ENCODE measurements around the gene FIBIN.

The FIBIN gene

DNA sequence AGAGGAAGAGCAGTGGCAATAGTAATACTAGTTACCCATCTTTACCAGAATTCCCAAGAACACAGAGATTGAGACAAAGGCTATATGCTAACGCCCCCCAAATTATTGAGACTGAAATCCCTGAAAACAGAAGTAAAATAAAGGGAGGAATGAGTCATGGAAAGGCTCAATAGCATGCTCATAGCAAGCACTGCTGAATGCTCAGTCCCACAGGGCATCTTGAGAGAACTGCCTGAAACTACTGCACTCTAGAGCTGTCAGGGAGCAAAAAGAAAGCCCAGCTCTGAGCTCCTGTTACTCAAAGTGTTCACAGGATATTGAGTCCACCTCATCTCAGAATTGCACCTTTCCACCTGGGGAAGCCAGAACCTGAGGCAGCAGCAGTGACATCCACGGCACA is 44.1 kb upstream of the FIBIN start:
- Histone ChIP-seq H3K27ac (ENCODE audit: low read depth, low read length) (no peak overlapping the region), H3K4me2 (ENCODE audit: low read length) (no peak overlapping the region), H3K9me3 (ENCODE audit: control insufficient read depth, insufficient read depth, low read length) (no peaks in the 10 kb centered on the region), H4K20me1 (ENCODE audit: control insufficient read depth, insufficient read depth, low read depth, low read length) (no peaks in the 10 kb centered on the region), H3K4me1 (ENCODE audit: control insufficient read depth, low read length) (no peaks in the 10 kb centered on the region), H3K9me2 (replicated peaks; ENCODE audit: control insufficient read depth, low read length) (no peaks in the 10 kb centered on the region), H3F3A (ENCODE audit: control insufficient read depth, insufficient read depth) (no peaks in the 10 kb centered on the region), H3K36me3 (ENCODE audit: control insufficient read depth, low read length) (no peaks in the 10 kb centered on the region), H3K4me3 (ENCODE audit: low read length) (no peak overlapping the region), H3K79me2 (ENCODE audit: control insufficient read depth, low read length) (no peaks in the 10 kb centered on the region), H3K27me3 (ENCODE audit: control insufficient read depth, low read length) (no peaks in the 10 kb centered on the region)
- TF ChIP-seq, protein P1, sequence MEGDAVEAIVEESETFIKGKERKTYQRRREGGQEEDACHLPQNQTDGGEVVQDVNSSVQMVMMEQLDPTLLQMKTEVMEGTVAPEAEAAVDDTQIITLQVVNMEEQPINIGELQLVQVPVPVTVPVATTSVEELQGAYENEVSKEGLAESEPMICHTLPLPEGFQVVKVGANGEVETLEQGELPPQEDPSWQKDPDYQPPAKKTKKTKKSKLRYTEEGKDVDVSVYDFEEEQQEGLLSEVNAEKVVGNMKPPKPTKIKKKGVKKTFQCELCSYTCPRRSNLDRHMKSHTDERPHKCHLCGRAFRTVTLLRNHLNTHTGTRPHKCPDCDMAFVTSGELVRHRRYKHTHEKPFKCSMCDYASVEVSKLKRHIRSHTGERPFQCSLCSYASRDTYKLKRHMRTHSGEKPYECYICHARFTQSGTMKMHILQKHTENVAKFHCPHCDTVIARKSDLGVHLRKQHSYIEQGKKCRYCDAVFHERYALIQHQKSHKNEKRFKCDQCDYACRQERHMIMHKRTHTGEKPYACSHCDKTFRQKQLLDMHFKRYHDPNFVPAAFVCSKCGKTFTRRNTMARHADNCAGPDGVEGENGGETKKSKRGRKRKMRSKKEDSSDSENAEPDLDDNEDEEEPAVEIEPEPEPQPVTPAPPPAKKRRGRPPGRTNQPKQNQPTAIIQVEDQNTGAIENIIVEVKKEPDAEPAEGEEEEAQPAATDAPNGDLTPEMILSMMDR (IDR thresholded peaks at IDR 0.05; ENCODE audit: low read depth, low read length, poor library complexity, severe bottlenecking) = no peak
- TF ChIP-seq EZH2phosphoT487 (IDR thresholded peaks at IDR 0.05; ENCODE audit: borderline replicate concordance, low read length) = no peak

DNA sequence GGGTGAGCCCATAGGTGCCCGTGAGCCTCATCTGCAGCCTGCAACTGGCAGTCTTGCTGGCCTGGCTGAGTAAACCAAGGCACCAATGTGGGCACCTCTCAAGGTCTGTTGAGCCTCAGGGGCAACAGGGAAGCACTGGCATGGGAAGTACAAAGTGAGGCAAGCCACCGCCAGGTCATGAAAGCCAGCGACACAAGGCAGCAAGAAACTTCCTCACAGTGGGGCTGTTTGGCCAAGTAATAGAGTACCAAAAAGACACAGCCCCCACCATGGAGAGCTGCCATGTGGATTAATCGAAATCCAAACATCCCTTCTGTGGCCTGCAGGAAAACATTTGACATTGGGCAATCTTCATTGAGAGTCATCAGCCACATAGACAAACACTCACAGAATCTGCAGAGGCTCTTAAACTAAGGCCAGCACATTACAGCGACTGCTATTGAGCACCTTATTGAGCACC is 43.6 kb upstream of the FIBIN start:
- no peak overlapping the region for H3K27ac ChIP-seq (ENCODE audit: low read depth, low read length)
- H3K9me3 ChIP-seq (ENCODE audit: control insufficient read depth, insufficient read depth, low read length) = no peaks in the 10 kb centered on the region
- no peaks in the 10 kb centered on the region for H4K20me1 ChIP-seq (ENCODE audit: control insufficient read depth, insufficient read depth, low read depth, low read length)
- H3K4me2 ChIP-seq (ENCODE audit: low read length) = no peak overlapping the region
- H3K36me3 ChIP-seq (ENCODE audit: control insufficient read depth, low read length) = no peaks in the 10 kb centered on the region
- no peak overlapping the region for H3K4me3 ChIP-seq (ENCODE audit: low read length)
- H3K9me2 ChIP-seq (replicated peaks; ENCODE audit: control insufficient read depth, low read length) = no peaks in the 10 kb centered on the region
- H3K4me1 ChIP-seq (ENCODE audit: control insufficient read depth, low read length) = no peaks in the 10 kb centered on the region
- H3K27me3 ChIP-seq (ENCODE audit: control insufficient read depth, low read length) = no peaks in the 10 kb centered on the region
- no peaks in the 10 kb centered on the region for H3F3A ChIP-seq (ENCODE audit: control insufficient read depth, insufficient read depth)
- no peaks in the 10 kb centered on the region for H3K79me2 ChIP-seq (ENCODE audit: control insufficient read depth, low read length)
- no peak for TF ChIP-seq EZH2phosphoT487 (IDR thresholded peaks at IDR 0.05; ENCODE audit: borderline replicate concordance, low read length)
- TF ChIP-seq, protein P1 (IDR thresholded peaks at IDR 0.05; ENCODE audit: low read depth, low read length, poor library complexity, severe bottlenecking) = no peak

DNA sequence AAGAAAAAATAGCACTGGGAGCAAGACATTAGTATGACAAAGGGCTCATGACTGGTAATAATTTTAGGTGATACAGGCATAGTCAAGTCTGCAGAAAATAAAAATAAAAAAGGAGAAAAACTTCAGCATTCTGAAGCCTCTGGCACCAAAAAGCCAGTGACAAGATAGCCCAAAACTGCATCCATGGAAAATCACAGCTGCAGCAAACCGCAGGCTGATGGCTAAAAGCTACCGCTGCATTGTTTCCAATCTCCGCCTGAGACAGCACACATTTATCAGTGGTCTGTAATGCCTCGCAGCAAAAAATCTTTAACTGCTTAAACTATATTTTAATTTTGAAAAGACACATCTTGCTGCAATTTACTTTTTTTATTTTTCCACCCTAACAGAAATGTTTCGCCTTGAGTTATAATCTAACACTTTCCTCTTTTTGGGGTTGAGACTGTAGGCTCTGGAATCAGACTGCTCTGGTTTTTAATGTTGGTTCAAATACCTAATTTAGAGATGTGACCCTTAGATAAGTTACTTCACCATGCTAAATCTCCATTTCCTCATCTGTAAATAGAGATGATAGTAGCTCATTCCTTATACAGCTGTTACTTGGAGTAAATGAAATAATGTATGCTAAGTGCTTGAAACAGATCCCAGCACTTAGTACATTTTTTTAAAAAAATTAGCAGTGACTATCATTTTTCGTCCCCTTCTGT is 42.0 kb upstream of the FIBIN start:
- no peaks in the 10 kb centered on the region for H3K79me2 ChIP-seq (ENCODE audit: control insufficient read depth, low read length)
- no peaks in the 10 kb centered on the region for H3K27me3 ChIP-seq (ENCODE audit: control insufficient read depth, low read length)
- H3K9me2 ChIP-seq (replicated peaks; ENCODE audit: control insufficient read depth, low read length) = no peaks in the 10 kb centered on the region
- H3K4me2 ChIP-seq (ENCODE audit: low read length) = no peak overlapping the region
- no peaks in the 10 kb centered on the region for H3F3A ChIP-seq (ENCODE audit: control insufficient read depth, insufficient read depth)
- no peaks in the 10 kb centered on the region for H3K4me1 ChIP-seq (ENCODE audit: control insufficient read depth, low read length)
- H3K27ac ChIP-seq (ENCODE audit: low read depth, low read length) = no peak overlapping the region
- TF ChIP-seq EZH2phosphoT487 (IDR thresholded peaks at IDR 0.05; ENCODE audit: borderline replicate concordance, low read length) = no peak
- TF ChIP-seq, protein P1 (IDR thresholded peaks at IDR 0.05; ENCODE audit: low read depth, low read length, poor library complexity, severe bottlenecking) = no peak
- no peaks in the 10 kb centered on the region for H3K36me3 ChIP-seq (ENCODE audit: control insufficient read depth, low read length)
- H3K9me3 ChIP-seq (ENCODE audit: control insufficient read depth, insufficient read depth, low read length) = no peaks in the 10 kb centered on the region
- H3K4me3 ChIP-seq (ENCODE audit: low read length) = no peak overlapping the region
- H4K20me1 ChIP-seq (ENCODE audit: control insufficient read depth, insufficient read depth, low read depth, low read length) = no peaks in the 10 kb centered on the region

Measured in DOHH2 (cell line).